ENCODE data around the gene TNFSF11.

GRCh38 chr13:42617221-42617620 is 43.3 kb downstream of the TNFSF11 start:
- TF ChIP-seq, protein P1, sequence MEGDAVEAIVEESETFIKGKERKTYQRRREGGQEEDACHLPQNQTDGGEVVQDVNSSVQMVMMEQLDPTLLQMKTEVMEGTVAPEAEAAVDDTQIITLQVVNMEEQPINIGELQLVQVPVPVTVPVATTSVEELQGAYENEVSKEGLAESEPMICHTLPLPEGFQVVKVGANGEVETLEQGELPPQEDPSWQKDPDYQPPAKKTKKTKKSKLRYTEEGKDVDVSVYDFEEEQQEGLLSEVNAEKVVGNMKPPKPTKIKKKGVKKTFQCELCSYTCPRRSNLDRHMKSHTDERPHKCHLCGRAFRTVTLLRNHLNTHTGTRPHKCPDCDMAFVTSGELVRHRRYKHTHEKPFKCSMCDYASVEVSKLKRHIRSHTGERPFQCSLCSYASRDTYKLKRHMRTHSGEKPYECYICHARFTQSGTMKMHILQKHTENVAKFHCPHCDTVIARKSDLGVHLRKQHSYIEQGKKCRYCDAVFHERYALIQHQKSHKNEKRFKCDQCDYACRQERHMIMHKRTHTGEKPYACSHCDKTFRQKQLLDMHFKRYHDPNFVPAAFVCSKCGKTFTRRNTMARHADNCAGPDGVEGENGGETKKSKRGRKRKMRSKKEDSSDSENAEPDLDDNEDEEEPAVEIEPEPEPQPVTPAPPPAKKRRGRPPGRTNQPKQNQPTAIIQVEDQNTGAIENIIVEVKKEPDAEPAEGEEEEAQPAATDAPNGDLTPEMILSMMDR (IDR thresholded peaks at IDR 0.05) = no peak
- no peak for TF ChIP-seq POLR2A (IDR thresholded peaks at IDR 0.05)
- no peak for TF ChIP-seq EP300 (IDR thresholded peaks at IDR 0.05)
